ENCODE measurements around the gene SGCE. TPM values are rescaled to one million over a fixed set of nuclear protein-coding genes. Genes with fewer than 3 reads are reported as not detected.

Gene SGCE
- total RNA-seq, 1 experiment from 2014 or later: 30.4 TPM

DNA sequence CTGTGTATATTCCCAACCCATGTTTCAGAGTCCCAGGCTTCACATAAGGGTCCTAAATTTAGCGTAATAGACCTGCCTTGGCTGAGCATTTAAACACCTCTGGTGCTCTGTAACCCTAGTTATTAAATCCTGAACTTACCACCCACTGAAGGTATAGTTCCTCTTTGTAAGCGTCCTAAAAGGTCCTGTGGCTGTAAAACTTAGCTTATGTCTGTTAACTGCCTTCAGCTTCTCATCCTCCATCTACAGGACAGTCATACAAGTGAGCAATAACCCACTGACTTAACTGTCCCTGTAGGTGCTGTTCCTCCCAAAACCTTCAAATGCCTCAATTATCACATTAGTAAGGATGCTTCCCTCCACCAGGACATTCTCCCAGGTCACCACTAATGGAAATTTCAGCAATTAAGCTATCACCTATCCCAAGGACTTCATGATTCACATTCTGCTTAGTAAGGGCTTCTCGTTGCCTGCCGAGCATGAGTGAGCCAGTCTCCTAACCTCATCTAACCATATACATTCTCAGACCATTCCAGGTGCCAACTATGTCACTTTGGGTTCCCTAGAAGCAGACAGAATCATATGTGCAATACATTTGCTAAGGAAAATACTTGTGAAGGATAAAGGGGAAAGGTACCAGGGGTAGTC, 90.6 kb downstream of the SGCE start:
- intact Hi-C loops (cut with micrococcal nuclease): no loop called here
- no peak overlapping the region for H3K9ac ChIP-seq (ENCODE audit: low read length)
- H3K36me3 ChIP-seq (ENCODE audit: low read depth, low read length): no peaks in the 10 kb centered on the region
- H4K20me1 ChIP-seq (ENCODE audit: low read length): no peaks in the 10 kb centered on the region
- ATAC-seq (no peak), DNase-seq (no peak)
- BruUV-seq (replicated peaks): no TSS peak
- H3K4me2 ChIP-seq (ENCODE audit: low read length): no peak overlapping the region
- 0 out of 2 replicates have a peak, but pooled peaks cover 8% of the 10 kb centered on the region for H3K4me1 ChIP-seq (ENCODE audit: insufficient read depth, low read length)
- no peaks in the 10 kb centered on the region for H3K9me2 ChIP-seq (replicated peaks; ENCODE audit: low read length)
- TF ChIP-seq, protein P1, sequence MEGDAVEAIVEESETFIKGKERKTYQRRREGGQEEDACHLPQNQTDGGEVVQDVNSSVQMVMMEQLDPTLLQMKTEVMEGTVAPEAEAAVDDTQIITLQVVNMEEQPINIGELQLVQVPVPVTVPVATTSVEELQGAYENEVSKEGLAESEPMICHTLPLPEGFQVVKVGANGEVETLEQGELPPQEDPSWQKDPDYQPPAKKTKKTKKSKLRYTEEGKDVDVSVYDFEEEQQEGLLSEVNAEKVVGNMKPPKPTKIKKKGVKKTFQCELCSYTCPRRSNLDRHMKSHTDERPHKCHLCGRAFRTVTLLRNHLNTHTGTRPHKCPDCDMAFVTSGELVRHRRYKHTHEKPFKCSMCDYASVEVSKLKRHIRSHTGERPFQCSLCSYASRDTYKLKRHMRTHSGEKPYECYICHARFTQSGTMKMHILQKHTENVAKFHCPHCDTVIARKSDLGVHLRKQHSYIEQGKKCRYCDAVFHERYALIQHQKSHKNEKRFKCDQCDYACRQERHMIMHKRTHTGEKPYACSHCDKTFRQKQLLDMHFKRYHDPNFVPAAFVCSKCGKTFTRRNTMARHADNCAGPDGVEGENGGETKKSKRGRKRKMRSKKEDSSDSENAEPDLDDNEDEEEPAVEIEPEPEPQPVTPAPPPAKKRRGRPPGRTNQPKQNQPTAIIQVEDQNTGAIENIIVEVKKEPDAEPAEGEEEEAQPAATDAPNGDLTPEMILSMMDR (conservative IDR thresholded peaks at IDR 0.05; ENCODE audit: low read depth, low read length): no peak
- no peak for TF ChIP-seq EZH2 (IDR thresholded peaks at IDR 0.05; ENCODE audit: low read length, unreplicated experiment)
- TF ChIP-seq EZH2phosphoT487 (IDR thresholded peaks at IDR 0.05; ENCODE audit: borderline replicate concordance, low read length): no peak
- no peaks in the 10 kb centered on the region for H3K9me3 ChIP-seq (ENCODE audit: low read length)
- H3K4me3 ChIP-seq (ENCODE audit: low read length): no peak overlapping the region
- H3K79me2 ChIP-seq (ENCODE audit: low read length): no peaks in the 10 kb centered on the region
- ChIA-PET CTCF (no interaction called here), POLR2A (ENCODE audit: unreplicated experiment) (interaction anchor here (0.5 kb wide), 1 partner anchor 747 kb away, joined by 3 read pairs; no protein-coding TSS in a partner anchor)
- H3K27me3 ChIP-seq (ENCODE audit: low read length): no peaks in the 10 kb centered on the region
- no peaks in the 10 kb centered on the region for H3F3A ChIP-seq (ENCODE audit: low read length, unreplicated experiment)
- H2AFZ ChIP-seq (ENCODE audit: low read length): no peak overlapping the region
- no peak overlapping the region for H3K27ac ChIP-seq (ENCODE audit: low read length)

DNA sequence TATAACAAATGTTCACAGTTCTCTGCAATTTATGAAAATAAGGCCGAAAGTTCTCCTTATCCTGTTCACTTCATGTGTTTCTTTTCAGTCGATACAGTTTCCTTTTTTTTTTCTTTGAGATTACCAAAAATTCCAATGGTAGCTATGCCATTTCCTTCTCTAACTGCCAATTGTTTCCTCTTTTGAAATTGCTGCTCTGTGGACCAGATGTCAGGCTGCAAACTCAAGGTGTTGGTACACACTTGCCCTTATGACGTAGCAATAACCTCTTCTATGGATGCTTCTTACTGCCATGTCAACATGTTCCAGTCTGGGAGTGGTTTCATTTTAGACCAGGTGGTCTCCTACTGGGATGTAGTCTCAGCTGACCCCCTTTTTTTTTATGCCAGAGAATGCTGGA, 93.4 kb downstream of the SGCE start:
- H3K36me3 ChIP-seq (ENCODE audit: low read depth, low read length): no peaks in the 10 kb centered on the region
- no peaks in the 10 kb centered on the region for H3F3A ChIP-seq (ENCODE audit: low read length, unreplicated experiment)
- no peak overlapping the region for H2AFZ ChIP-seq (ENCODE audit: low read length)
- H3K9me2 ChIP-seq (replicated peaks; ENCODE audit: low read length): no peaks in the 10 kb centered on the region
- intact Hi-C loops (cut with micrococcal nuclease): no loop called here
- 0 out of 2 replicates have a peak, but pooled peaks cover 8% of the 10 kb centered on the region for H3K4me1 ChIP-seq (ENCODE audit: insufficient read depth, low read length)
- ChIA-PET CTCF (no interaction called here), POLR2A (ENCODE audit: unreplicated experiment) (no interaction called here)
- ATAC-seq (no peak), DNase-seq (no peak)
- H3K9me3 ChIP-seq (ENCODE audit: low read length): no peaks in the 10 kb centered on the region
- H3K27me3 ChIP-seq (ENCODE audit: low read length): no peaks in the 10 kb centered on the region
- no peaks in the 10 kb centered on the region for H3K79me2 ChIP-seq (ENCODE audit: low read length)
- no peak overlapping the region for H3K4me2 ChIP-seq (ENCODE audit: low read length)
- H3K4me3 ChIP-seq (ENCODE audit: low read length): no peak overlapping the region
- no peak overlapping the region for H3K27ac ChIP-seq (ENCODE audit: low read length)
- TF ChIP-seq EZH2phosphoT487 (IDR thresholded peaks at IDR 0.05; ENCODE audit: borderline replicate concordance, low read length): no peak
- no peak overlapping the region for H3K9ac ChIP-seq (ENCODE audit: low read length)
- H4K20me1 ChIP-seq (ENCODE audit: low read length): no peaks in the 10 kb centered on the region
- no TSS peak for BruUV-seq (replicated peaks)

DNA sequence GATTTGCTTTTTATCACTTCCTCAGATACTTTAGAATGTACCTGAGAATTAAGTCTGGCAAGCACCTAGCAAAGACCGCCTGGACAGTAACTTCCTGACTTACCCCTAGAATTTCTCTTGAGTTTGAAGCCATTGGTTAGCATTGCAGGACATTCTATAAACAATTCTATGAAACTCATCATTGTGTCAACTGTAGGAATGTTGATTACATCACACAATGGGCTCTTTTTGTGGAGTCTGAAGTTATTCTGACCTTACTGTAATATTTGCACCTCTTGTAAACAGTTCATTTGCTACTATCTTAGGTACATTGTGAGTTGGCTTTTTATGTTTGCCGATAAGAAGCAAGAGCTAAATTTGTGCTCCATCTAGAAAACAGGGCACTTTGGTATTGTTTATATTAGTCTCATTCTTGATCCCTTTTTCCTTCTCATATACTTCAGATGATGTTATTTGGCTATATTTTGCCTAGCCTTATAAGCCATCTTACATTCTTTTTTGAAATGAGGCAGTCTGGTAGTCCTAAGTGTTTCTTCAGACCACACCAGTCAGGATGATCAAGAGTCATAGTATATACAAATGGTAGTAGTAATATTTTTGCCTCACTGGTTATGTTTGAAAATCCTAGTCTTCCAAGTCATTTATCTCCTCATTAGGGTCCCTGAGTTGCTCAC, 94.0 kb downstream of the SGCE start:
- intact Hi-C loops (cut with micrococcal nuclease): no loop called here
- H2AFZ ChIP-seq (ENCODE audit: low read length): no peak overlapping the region
- 0 out of 2 replicates have a peak, but pooled peaks cover 8% of the 10 kb centered on the region for H3K4me1 ChIP-seq (ENCODE audit: insufficient read depth, low read length)
- H3K27me3 ChIP-seq (ENCODE audit: low read length): no peaks in the 10 kb centered on the region
- H3K9ac ChIP-seq (ENCODE audit: low read length): no peak overlapping the region
- H3K9me2 ChIP-seq (replicated peaks; ENCODE audit: low read length): no peaks in the 10 kb centered on the region
- CTCF ChIA-PET: no interaction called here
- no peaks in the 10 kb centered on the region for H3K9me3 ChIP-seq (ENCODE audit: low read length)
- BruUV-seq (replicated peaks): no TSS peak
- H3K4me2 ChIP-seq (ENCODE audit: low read length): no peak overlapping the region
- no peak overlapping the region for H3K27ac ChIP-seq (ENCODE audit: low read length)
- H3K4me3 ChIP-seq (ENCODE audit: low read length): no peak overlapping the region
- no peaks in the 10 kb centered on the region for H4K20me1 ChIP-seq (ENCODE audit: low read length)
- POLR2A ChIA-PET (ENCODE audit: unreplicated experiment): no interaction called here
- no peaks in the 10 kb centered on the region for H3K79me2 ChIP-seq (ENCODE audit: low read length)
- no peaks in the 10 kb centered on the region for H3K36me3 ChIP-seq (ENCODE audit: low read depth, low read length)
- TF ChIP-seq EZH2phosphoT487 (IDR thresholded peaks at IDR 0.05; ENCODE audit: borderline replicate concordance, low read length): no peak
- TF ChIP-seq EZH2 (IDR thresholded peaks at IDR 0.05; ENCODE audit: low read length, unreplicated experiment): no peak
- TF ChIP-seq, protein P1 (conservative IDR thresholded peaks at IDR 0.05; ENCODE audit: low read depth, low read length): no peak
- no peaks in the 10 kb centered on the region for H3F3A ChIP-seq (ENCODE audit: low read length, unreplicated experiment)
- no peak; the same call in 1 of the 2 replicates for ATAC-seq
- DNase-seq: peak; percentile 28
